Glomerular endothelial cell (primary cell): ENCODE results near the gene ASTN2. TPM values are rescaled to one million over a fixed set of nuclear protein-coding genes. Genes with fewer than 3 reads are reported as not detected.

Source experiments
- DNase-seq: peaks from one replicate; pipeline ENCODE4 v3.0.0-alpha.2; 2011; ENCODE audit warnings: low read depth, low spot score; ENCODE audit errors: extremely low read depth
- total RNA-seq: library from RNA; depleted of rRNA; stranded (reverse); fragments of >200 nt; gene quantifications from 2 replicates; pipeline ENCODE4 v1.2.3, GENCODE V29; 2015

The ASTN2 gene
- total RNA-seq: 3.8 and 7.6 TPM in 2 replicates

- no peak for DNase-seq
Observed at GRCh38 chr9:117414906-117415331, at the start of gene ASTN2. Gene ASTN2 (minus strand): TSS chr9:117415057. CDS start chr9:117414938, 119 bp downstream.

- DNase-seq: no peak
Observed at GRCh38 chr9:117462861-117463260, 48.0 kb upstream of the ASTN2 start.

DNA sequence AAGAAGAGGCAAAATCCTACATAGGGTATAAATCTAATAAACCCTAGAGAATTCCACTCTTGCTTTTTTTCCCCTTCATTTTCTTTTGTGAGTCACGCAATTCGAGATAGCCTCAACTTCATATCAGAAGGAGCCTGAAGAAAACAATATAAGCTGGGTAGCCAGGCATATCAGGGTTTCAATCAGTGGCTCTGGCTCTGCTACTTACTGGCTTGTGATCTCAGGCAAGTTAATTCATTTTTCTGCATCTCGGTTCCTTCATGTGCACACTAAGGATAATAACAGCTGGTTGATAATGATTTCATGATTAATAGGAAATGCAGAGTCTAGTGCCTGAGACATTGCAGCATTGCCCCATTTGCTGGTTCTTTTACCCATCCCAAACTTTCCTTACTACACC, 46.5 kb upstream of the ASTN2 start:
- DNase-seq: no peak

- no peak for DNase-seq
Observed at GRCh38 chr9:117460743-117461142, 45.9 kb upstream of the ASTN2 start.

DNA sequence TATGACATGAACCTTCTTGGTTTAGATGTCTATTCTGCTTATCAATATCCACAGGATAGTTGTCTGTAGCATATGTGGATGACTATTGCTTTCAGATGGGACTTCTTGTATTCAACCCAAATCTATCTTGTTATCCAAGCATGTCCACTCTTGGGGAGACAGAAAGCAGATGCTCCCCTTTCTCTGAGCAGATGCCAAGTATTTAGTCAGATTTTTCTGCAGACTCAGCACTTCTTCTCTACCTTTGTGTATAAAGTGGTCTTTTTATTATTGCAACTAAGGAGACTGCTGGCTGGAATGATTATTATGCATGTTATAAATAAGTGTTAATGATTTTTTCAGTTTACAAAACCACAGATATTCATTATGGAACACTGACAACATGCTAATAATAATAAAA, 45.1 kb upstream of the ASTN2 start:
- no peak for DNase-seq

DNA sequence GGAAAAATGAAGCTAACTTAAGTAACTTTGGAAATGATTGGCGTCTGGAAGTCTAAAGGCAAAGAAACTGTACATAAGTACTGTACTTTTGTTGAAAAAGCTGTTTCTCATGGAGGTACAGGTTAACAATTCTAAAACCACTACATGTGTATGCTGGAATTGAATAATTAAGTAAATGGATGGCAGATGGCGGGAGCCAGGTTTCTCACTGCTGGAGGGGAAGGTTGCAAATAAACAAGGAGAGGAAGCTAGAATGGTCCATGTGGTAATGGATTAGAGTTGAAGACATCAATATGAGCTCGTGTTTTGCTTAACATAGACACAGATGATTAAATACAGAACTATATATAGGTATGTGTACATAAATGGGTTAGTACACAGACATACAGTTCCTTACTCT, 43.2 kb upstream of the ASTN2 start:
- DNase-seq: no peak

DNA sequence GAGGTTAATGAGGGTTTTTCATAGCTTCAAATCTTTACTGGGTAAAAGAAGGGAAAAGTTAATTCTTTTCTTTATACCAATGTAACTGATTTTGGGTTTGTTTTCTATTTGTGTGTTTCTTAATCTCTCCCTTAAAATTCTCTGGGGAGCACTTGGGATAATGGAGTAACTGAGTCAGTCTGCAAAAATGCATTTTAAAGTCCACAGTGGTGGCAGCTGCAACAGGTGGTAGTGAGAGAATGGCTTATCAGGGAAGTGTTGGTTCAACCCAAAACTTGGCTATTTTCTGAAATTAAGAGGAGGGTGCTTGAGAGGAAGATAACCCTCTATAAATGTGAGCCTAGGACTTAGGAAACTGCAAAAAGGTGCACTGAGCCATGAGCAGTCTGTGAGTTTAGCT, 39.9 kb upstream of the ASTN2 start:
- DNase-seq: no peak

DNA sequence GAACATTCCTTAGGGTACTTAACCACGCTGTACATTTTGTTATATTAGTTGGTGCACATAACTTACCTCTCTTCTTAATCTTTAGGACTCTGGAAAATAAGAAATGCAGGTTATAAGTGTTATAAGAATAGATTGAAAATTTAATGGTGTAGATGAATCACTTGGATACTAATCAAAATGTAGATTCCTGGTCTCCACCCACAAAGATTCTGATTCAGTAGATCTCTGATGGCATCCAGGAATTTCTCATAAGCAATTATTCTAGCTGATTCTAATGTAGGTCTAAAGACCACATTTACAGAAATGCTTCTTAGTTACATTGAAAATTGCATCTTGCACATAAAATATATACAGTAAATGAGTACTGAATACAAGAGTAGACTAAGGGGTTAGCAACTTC, 38.9 kb upstream of the ASTN2 start:
- DNase-seq: no peak

DNA sequence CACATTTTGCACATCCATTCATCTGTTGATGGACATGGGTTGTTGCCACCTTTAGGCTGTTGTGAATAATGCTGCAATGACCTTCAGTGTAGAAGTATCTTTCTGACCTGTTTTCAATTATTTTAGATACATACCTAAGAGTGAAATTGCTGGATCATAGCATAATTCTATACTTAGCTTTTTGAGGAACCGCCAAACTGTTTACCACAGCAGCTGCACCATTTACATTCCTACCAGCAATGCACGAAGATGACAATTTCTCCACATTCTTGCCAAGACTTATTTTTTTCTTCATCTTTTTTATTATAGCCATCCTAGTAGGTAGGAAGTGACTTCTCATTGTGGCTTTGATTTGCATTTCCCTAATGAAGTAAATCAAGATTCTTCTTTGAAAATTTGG, 36.5 kb upstream of the ASTN2 start:
- no peak for DNase-seq

DNA sequence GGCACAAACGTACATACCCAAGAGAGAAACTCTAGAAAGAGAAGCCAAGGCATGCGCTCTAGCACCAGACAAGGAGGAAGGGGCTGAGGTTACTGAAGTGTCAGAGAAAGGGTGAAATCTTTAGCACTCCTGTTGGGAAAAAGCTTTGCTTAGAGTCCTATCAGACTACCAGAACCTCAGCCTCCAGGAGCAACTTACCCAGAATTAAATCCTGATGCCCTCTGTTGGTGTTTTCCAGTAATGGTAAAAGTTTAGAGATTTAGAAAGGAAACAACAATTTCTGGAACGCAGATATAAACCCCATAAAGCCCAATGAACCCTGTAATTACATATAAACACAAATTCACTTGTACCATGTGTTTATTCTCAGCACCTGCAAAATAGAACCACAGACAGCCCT, 33.2 kb upstream of the ASTN2 start:
- no peak for DNase-seq

DNA sequence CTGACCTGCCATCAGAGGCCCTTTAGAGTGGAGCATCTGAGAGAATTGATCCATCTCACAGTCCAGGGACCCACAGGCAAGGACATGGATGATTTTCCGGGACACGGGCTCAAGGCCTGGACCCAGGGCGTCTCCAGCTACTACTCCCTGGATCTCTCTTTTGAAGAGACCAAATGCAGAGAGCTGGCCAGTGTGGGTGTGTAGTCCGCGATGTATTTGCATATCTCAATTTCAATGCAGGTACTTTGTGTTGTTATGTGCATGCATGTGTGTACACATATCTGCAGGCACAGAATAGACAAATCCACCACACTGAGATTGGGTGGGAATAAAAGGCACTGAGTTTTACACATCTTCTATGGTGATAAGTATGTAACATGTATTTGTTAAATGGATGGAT, 30.8 kb upstream of the ASTN2 start:
- no peak for DNase-seq

GRCh38 chr9:117444501-117444900, 29.6 kb upstream of the ASTN2 start:
- DNase-seq: no peak

- DNase-seq: no peak
Observed at GRCh38 chr9:117437283-117437682, 22.4 kb upstream of the ASTN2 start.

DNA sequence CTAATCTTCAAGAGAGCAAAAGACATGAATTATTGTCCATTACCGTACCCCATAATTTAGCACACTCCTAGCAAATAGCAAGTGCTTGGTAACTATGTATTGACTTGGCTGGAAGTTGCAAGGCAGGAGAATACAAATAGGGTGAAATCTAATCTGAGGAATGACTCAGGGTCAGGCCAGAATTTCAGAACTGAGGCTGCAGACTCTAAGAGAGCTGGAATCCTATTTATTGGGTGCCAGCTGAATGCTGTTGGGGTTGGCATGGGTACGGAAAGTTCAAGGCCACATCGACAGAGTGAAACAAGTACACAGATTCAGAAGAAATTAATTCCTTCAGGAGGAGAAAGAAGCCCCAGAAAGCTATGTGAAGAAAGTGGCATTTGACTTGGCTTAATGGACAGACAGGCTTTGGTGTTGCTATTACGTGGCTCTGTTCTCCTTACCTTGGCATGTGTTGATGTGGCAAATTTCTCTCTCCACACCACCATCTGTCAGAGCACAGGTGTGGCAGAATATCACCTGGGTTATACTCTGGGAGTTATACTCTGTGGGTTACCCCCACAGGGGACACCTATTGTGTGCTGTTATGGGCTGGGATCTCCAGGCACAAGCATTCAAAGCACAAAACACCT, 20.9 kb upstream of the ASTN2 start:
- DNase-seq: no peak

- no peak for DNase-seq
Observed at GRCh38 chr9:117434566-117434965, 19.7 kb upstream of the ASTN2 start.

DNA sequence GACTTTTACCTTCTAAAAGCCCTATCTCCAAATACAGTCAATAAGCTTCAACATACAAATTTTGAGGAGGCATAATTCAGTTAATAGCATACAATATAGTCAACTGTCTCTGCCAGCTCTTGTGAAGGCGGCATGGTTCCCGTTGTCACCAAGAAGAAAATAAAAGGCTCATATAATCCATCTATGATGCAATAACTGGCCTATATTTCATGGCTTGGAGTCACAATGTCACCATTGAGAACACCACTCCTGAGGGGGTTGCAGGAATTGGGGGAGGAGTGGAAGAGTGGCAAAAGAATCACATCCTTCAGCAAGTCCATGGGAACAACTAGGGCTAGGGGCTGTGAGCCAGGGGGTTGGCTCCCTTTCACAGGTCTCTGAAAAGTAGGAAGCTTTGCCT, 16.0 kb upstream of the ASTN2 start:
- DNase-seq: no peak

- DNase-seq: no peak
Observed at GRCh38 chr9:117427357-117427913, 12.6 kb upstream of the ASTN2 start.

- no peak for DNase-seq
Observed at GRCh38 chr9:117425566-117425965, 10.7 kb upstream of the ASTN2 start.

GRCh38 chr9:117424291-117424690, 9.4 kb upstream of the ASTN2 start:
- DNase-seq: no peak

GRCh38 chr9:117418111-117418510, 3.3 kb upstream of the ASTN2 start:
- DNase-seq: no peak

- DNase-seq: no peak
Observed at GRCh38 chr9:117416856-117417255, 2.0 kb upstream of the ASTN2 start.

DNA sequence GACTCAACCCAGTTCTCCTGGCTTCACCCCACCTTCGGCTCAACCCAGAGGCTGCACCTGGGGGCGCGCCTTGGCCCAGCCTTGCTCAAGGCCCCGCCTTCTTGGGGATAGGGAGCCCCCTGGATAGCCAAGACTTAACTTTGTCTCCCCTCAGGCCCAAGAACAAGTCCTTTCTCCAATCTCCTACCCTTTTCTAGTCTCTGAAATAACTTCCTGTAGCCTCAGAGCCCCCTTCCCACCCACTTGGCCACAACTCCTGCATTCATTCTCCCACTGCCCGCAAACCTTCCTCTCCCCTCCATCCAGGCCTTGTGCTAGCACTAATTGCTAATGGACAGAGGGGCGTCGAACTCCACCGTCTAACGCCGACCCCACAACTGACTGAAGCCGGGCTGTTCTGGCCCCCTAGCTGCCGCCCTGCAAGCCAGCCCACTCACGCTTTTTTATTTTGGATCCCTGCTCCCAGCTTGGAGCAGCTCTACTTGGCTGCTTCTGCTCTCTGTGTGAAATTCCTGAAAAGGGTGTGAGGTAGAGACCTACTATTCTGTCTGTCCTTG, 579 bp upstream of the ASTN2 start:
- DNase-seq: no peak
